Limb (tissue), 2 donors: Measurements from ENCODE around the gene PACRG.

Source experiments
- DNase-seq, 2 donors: peaks; one replicate each; pipeline ENCODE4 v3.0.0-alpha.2; 2016; ENCODE audit errors: extremely low spot score in 2 of 2

The PACRG gene

GRCh38 chr6:162778603-162779002 lies 50.8 kb downstream of the PACRG start:
- no peak for DNase-seq

- no peak for DNase-seq
Measured at GRCh38 chr6:162785632-162786242, 58.0 kb downstream of the PACRG start.

GRCh38 chr6:162798546-162799266 lies 70.9 kb downstream of the PACRG start:
- no peak for DNase-seq

- no peak for DNase-seq
Measured at GRCh38 chr6:162814426-162814973, 86.7 kb downstream of the PACRG start.

GRCh38 chr6:162817196-162817595 lies 89.4 kb downstream of the PACRG start:
- DNase-seq: no peak

GRCh38 chr6:162819284-162819683 lies 91.5 kb downstream of the PACRG start:
- DNase-seq: no peak

GRCh38 chr6:162821102-162821501 lies 93.3 kb downstream of the PACRG start:
- no peak for DNase-seq

- DNase-seq: no peak
Measured at GRCh38 chr6:162825597-162825996, 97.8 kb downstream of the PACRG start.

- DNase-seq: no peak
Measured at GRCh38 chr6:162829013-162829742, 101.4 kb downstream of the PACRG start.

- DNase-seq: no peak
Measured at GRCh38 chr6:162833776-162834175, 106.0 kb downstream of the PACRG start.

GRCh38 chr6:162845972-162846371 lies 118.2 kb downstream of the PACRG start:
- no peak for DNase-seq

GRCh38 chr6:162846723-162847122 lies 118.9 kb downstream of the PACRG start:
- no peak for DNase-seq

- DNase-seq: no peak
Measured at GRCh38 chr6:162849269-162849668, 121.5 kb downstream of the PACRG start.

GRCh38 chr6:162852192-162852591 lies 124.4 kb downstream of the PACRG start:
- no peak for DNase-seq

- DNase-seq: no peak
Measured at GRCh38 chr6:162852840-162853577, 125.2 kb downstream of the PACRG start.

- no peak for DNase-seq
Measured at GRCh38 chr6:162854228-162854627, 126.5 kb downstream of the PACRG start.

GRCh38 chr6:162854734-162855191 lies 127.0 kb downstream of the PACRG start:
- no peak for DNase-seq

- peak; percentile 66 to 84 for DNase-seq
Measured at GRCh38 chr6:162856885-162857284, 129.1 kb downstream of the PACRG start.

- no peak for DNase-seq
Measured at GRCh38 chr6:162857326-162857725, 129.6 kb downstream of the PACRG start.

GRCh38 chr6:162862462-162862861 lies 134.7 kb downstream of the PACRG start:
- DNase-seq: no peak

- no peak for DNase-seq
Measured at GRCh38 chr6:162862941-162863340, 135.2 kb downstream of the PACRG start.
